Esophagus squamous epithelium (tissue), 5 donors: ENCODE measurements around the gene AEBP2. TPM values are rescaled to one million over a fixed set of nuclear protein-coding genes. Genes with fewer than 3 reads are reported as not detected.

ENCODE experiments used
- DNase-seq: peaks from one replicate; lab custom pipeline; 2025; lab: John Stamatoyannopoulos, UW
- H3K27ac ChIP-seq, 4 donors: fragments of 200-600 bp; sonication (generic); one replicate each; pipeline ENCODE4 v1.5.1; 2016 to 2019; ENCODE audit warnings: mild to moderate bottlenecking in 1 of 4
- H3K27me3 ChIP-seq, 4 donors: fragments of 200-600 bp; sonication (generic); 1 replicate in 3 of 4; 2 replicates in 1 of 4; pipeline versions ENCODE4 v1.5.1 to v1.6.0; 2017 to 2021; ENCODE audit warnings: antibody characterized with exemption in 1 of 4
- H3K36me3 ChIP-seq, 3 donors: fragments of 200-600 bp; sonication (generic); one replicate each; pipeline ENCODE4 v1.5.1; 2016 to 2019
- H3K4me1 ChIP-seq, 3 donors: fragments of 200-600 bp; sonication (generic); one replicate each; pipeline ENCODE4 v1.5.1; 2017 to 2019
- H3K4me3 ChIP-seq, 4 donors: fragments of 200-600 bp; sonication (generic); 1 replicate in 3 of 4; 2 replicates in 1 of 4; pipeline ENCODE4 v1.5.1; 2016 to 2019; ENCODE audit warnings: mild to moderate bottlenecking in 2 of 4, moderate library complexity in 1 of 4
- H3K9me3 ChIP-seq, 3 donors: fragments of 200-600 bp; sonication (generic); one replicate each; pipeline ENCODE4 v1.5.1; 2016 to 2019
- CTCF ChIP-seq, 6 experiments: fragments of 450-650 bp in 4 of 6; fragments of 200-600 bp in 2 of 6; sonication (generic) in 2 of 6; IDR thresholded peaks; one replicate each; pipeline ENCODE4 v1.5.1; 2016 to 2019; ENCODE audit warnings: antibody characterized with exemption in 6 of 6, mild to moderate bottlenecking in 4 of 6, moderate library complexity in 4 of 6
- POLR2A ChIP-seq, 4 donors: fragments of 450-650 bp; IDR thresholded peaks; one replicate each; pipeline ENCODE4 v1.6.1; 2017; ENCODE audit warnings: antibody characterized with exemption in 4 of 4, mild to moderate bottlenecking in 4 of 4, moderate library complexity in 3 of 4
- WGBS, 2 donors: methylation state at CpG; one replicate each; pipeline ENCODE4 v1.1.5; 2018; 5-methylcytosine and 5-hydroxymethylcytosine counted together
- intact Hi-C: fragments of 100-400 bp; cut with DNase I; formaldehyde crosslinking; loops from one replicate; pipeline ENCODE4 v1.15.0; 2022
- total RNA-seq, 4 donors: library from RNA; depleted of rRNA; stranded (reverse); fragments of >200 nt; gene quantifications; one replicate each; pipeline ENCODE4 v1.1.0, GENCODE V29; 2016
- donor health status: DM: yes; HTN: yes; CAD: no.

AEBP2 gene
- total RNA-seq, 4 donors from 2014 or later, result 26.8 to 50.2 (median 33.4) TPM

GRCh38 chr12:19457561-19457960 is 18.3 kb downstream of the AEBP2 start:
- no peak for DNase-seq
- Histone ChIP-seq H3K9me3 (no peaks in the 10 kb centered on the region), H3K27me3 (no peaks in the 10 kb centered on the region), H3K4me1 (peaks cover 11 to 68% (median 14%) of the 10 kb centered on the region in 3 donors), H3K36me3 (peaks cover 0 to 1% (median 0%) of the 10 kb centered on the region in 3 donors), H3K4me3 (no peak overlapping the region), H3K27ac (peak overlapping the region in 1 of 4 donors; percentile 10)
- intact Hi-C loops, result no loop called here
- WGBS, 2 donors, result 86% methylated on average over 6 of the region's 6 CpGs
- no peak for TF ChIP-seq POLR2A (IDR thresholded peaks at IDR 0.05)
- TF ChIP-seq CTCF (IDR thresholded peaks at IDR 0.05), result no peak

- peaks cover 11 to 70% (median 14%) of the 10 kb centered on the region in 3 donors for H3K4me1 ChIP-seq
- 85 to 93% methylated on average over 2 of the region's 2 CpGs for WGBS, 2 donors
Measured at GRCh38 chr12:19458733-19459132, 19.4 kb downstream of the AEBP2 start.

GRCh38 chr12:19461999-19462398 is 22.7 kb downstream of the AEBP2 start:
- DNase-seq, result no peak
- intact Hi-C loops, result no loop called here
- 5 to 10% methylated on average over 1 of the region's 1 CpG for WGBS, 2 donors
- H3K27ac ChIP-seq, result no peak overlapping the region
- H3K36me3 ChIP-seq, result peaks cover 0 to 46% (median 0%) of the 10 kb centered on the region in 3 donors
- H3K9me3 ChIP-seq, result no peaks in the 10 kb centered on the region
- no peak overlapping the region for H3K4me3 ChIP-seq
- H3K4me1 ChIP-seq, result peaks cover 6 to 56% (median 11%) of the 10 kb centered on the region in 3 donors
- H3K27me3 ChIP-seq, result no peaks in the 10 kb centered on the region
- TF ChIP-seq CTCF (IDR thresholded peaks at IDR 0.05) (no peak), POLR2A (IDR thresholded peaks at IDR 0.05) (no peak)

More at GRCh38 chr12:19458733-19459132, 19.4 kb downstream of the AEBP2 start:
- Histone ChIP-seq H3K27ac (no peak overlapping the region), H3K36me3 (peaks cover 0 to 13% (median 0%) of the 10 kb centered on the region in 3 donors), H3K9me3 (no peaks in the 10 kb centered on the region), H3K4me3 (no peak overlapping the region), H3K27me3 (no peaks in the 10 kb centered on the region)
- DNase-seq, result no peak
- TF ChIP-seq CTCF (IDR thresholded peaks at IDR 0.05), result no peak
- intact Hi-C loops, result no loop called here

- intact Hi-C loops, result no loop called here
- TF ChIP-seq CTCF (IDR thresholded peaks at IDR 0.05) (no peak), POLR2A (IDR thresholded peaks at IDR 0.05) (no peak)
- Histone ChIP-seq H3K4me3 (no peak overlapping the region), H3K9me3 (no peaks in the 10 kb centered on the region), H3K27ac (no peak overlapping the region), H3K4me1 (peaks cover 2 to 52% (median 7%) of the 10 kb centered on the region in 3 donors), H3K36me3 (peaks cover 0 to 50% (median 0%) of the 10 kb centered on the region in 3 donors), H3K27me3 (no peaks in the 10 kb centered on the region)
- WGBS, 2 donors, result 59 to 76% methylated on average over 5 of the region's 5 CpGs
- DNase-seq, result no peak
Measured at GRCh38 chr12:19462406-19462805, 23.1 kb downstream of the AEBP2 start.

GRCh38 chr12:19464192-19464580 is 24.9 kb downstream of the AEBP2 start:
- H3K27me3 ChIP-seq, result no peaks in the 10 kb centered on the region
- DNase-seq, result no peak
- peaks cover 0 to 66% (median 0%) of the 10 kb centered on the region in 3 donors for H3K36me3 ChIP-seq
- H3K4me1 ChIP-seq, result peaks cover 0 to 35% (median 0%) of the 10 kb centered on the region in 3 donors
- no peaks in the 10 kb centered on the region for H3K9me3 ChIP-seq
- TF ChIP-seq CTCF (IDR thresholded peaks at IDR 0.05) (no peak), POLR2A (IDR thresholded peaks at IDR 0.05) (no peak)
- intact Hi-C loops, result no loop called here
- no peak overlapping the region for H3K4me3 ChIP-seq
- peak overlapping the region in 2 of 4 donors; percentile 3 to 4 for H3K27ac ChIP-seq
